PC-9 (cell line): ENCODE measurements around the gene MIF.

Experiments used
- EZH2 ChIP-seq: fragments of 200-600 bp; sonication (generic); IDR thresholded peaks from 2 replicates; pipeline ENCODE4 v1.8.0; 2017; ENCODE audit warnings: antibody characterized with exemption, low read depth
- TF ChIP-seq, protein P1 (sequence below): fragments of 200-600 bp; sonication (generic); conservative IDR thresholded peaks from 2 replicates; pipeline ENCODE4 v1.6.1; 2017; ENCODE audit warnings: mixed run types, antibody characterized with exemption, mild to moderate bottlenecking, moderate library complexity

- TF ChIP-seq, protein P1, sequence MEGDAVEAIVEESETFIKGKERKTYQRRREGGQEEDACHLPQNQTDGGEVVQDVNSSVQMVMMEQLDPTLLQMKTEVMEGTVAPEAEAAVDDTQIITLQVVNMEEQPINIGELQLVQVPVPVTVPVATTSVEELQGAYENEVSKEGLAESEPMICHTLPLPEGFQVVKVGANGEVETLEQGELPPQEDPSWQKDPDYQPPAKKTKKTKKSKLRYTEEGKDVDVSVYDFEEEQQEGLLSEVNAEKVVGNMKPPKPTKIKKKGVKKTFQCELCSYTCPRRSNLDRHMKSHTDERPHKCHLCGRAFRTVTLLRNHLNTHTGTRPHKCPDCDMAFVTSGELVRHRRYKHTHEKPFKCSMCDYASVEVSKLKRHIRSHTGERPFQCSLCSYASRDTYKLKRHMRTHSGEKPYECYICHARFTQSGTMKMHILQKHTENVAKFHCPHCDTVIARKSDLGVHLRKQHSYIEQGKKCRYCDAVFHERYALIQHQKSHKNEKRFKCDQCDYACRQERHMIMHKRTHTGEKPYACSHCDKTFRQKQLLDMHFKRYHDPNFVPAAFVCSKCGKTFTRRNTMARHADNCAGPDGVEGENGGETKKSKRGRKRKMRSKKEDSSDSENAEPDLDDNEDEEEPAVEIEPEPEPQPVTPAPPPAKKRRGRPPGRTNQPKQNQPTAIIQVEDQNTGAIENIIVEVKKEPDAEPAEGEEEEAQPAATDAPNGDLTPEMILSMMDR, result no peak
- no peak for TF ChIP-seq EZH2
Observed at GRCh38 chr22:23857606-23858483, 36.3 kb upstream of the MIF start, which contains the start of gene SLC2A11.
